Measurements from ENCODE around the gene VPS26B. TPM values are rescaled to one million over a fixed set of nuclear protein-coding genes. Genes with fewer than 3 reads are reported as not detected.

VPS26B gene
- total and polyA plus RNA-seq, 2 experiments from 2014 or later: 28.2 to 37.3 TPM

- no peak for TF ChIP-seq EZH2 (IDR thresholded peaks at IDR 0.05; ENCODE audit: borderline replicate concordance)
- TF ChIP-seq CTCF (IDR thresholded peaks at IDR 0.05; ENCODE audit: poor library complexity): no peak
- no peak for TF ChIP-seq EZH2phosphoT487 (IDR thresholded peaks at IDR 0.05; ENCODE audit: low read depth, severe bottlenecking, unreplicated experiment)
- Histone ChIP-seq H3K4me3 (no peak overlapping the region), H3K79me2 (no peaks in the 10 kb centered on the region), H3K27me3 (peaks cover 14% of the 10 kb centered on the region), H3K4me1 (ENCODE audit: insufficient read depth) (no peaks in the 10 kb centered on the region), H3K4me2 (no peak overlapping the region), H3K9me2 (replicated peaks; ENCODE audit: insufficient read depth) (no peaks in the 10 kb centered on the region), H3K27ac (no peak overlapping the region), H4K20me1 (ENCODE audit: insufficient read depth, poor library complexity, severe bottlenecking) (no peaks in the 10 kb centered on the region), H2AFZ (no peak overlapping the region), H3K36me3 (replicated peaks; ENCODE audit: insufficient read depth, low read depth) (no peaks in the 10 kb centered on the region), H3K9me3 (ENCODE audit: low read depth) (no peaks in the 10 kb centered on the region)
- DNase-seq (ENCODE audit: low spot score): no peak
- 72% methylated on average over 3 of the region's 3 CpGs for WGBS (ENCODE audit: low lambda C conversion rate, missing lambda C conversion rate)
Measured at GRCh38 chr11:134266841-134267251, 42.4 kb downstream of the VPS26B start.

- Histone ChIP-seq H3K27me3 (peaks cover 20% of the 10 kb centered on the region), H3K4me3 (no peak overlapping the region), H4K20me1 (ENCODE audit: insufficient read depth, poor library complexity, severe bottlenecking) (no peaks in the 10 kb centered on the region), H3K4me1 (ENCODE audit: insufficient read depth) (no peaks in the 10 kb centered on the region), H3K36me3 (replicated peaks; ENCODE audit: insufficient read depth, low read depth) (no peaks in the 10 kb centered on the region), H3K79me2 (no peaks in the 10 kb centered on the region), H2AFZ (no peak overlapping the region), H3K4me2 (no peak overlapping the region), H3K9me2 (replicated peaks; ENCODE audit: insufficient read depth) (no peaks in the 10 kb centered on the region), H3K9me3 (ENCODE audit: low read depth) (no peaks in the 10 kb centered on the region), H3K27ac (no peak overlapping the region)
- DNase-seq (ENCODE audit: low spot score): no peak
- TF ChIP-seq CTCF (IDR thresholded peaks at IDR 0.05; ENCODE audit: poor library complexity) (no peak), EZH2phosphoT487 (IDR thresholded peaks at IDR 0.05; ENCODE audit: low read depth, severe bottlenecking, unreplicated experiment) (no peak), EZH2 (IDR thresholded peaks at IDR 0.05; ENCODE audit: borderline replicate concordance) (no peak)
- 64% methylated on average over 5 of the region's 5 CpGs for WGBS (ENCODE audit: low lambda C conversion rate, missing lambda C conversion rate)
Measured at GRCh38 chr11:134267461-134267860, 43.0 kb downstream of the VPS26B start.

GRCh38 chr11:134267966-134268365 is 43.5 kb downstream of the VPS26B start:
- Histone ChIP-seq H3K79me2 (no peaks in the 10 kb centered on the region), H3K9me3 (ENCODE audit: low read depth) (no peaks in the 10 kb centered on the region), H3K27me3 (peaks cover 25% of the 10 kb centered on the region), H3K4me1 (ENCODE audit: insufficient read depth) (no peaks in the 10 kb centered on the region), H3K4me2 (no peak overlapping the region), H3K27ac (no peak overlapping the region), H4K20me1 (ENCODE audit: insufficient read depth, poor library complexity, severe bottlenecking) (no peaks in the 10 kb centered on the region), H2AFZ (no peak overlapping the region), H3K9me2 (replicated peaks; ENCODE audit: insufficient read depth) (no peaks in the 10 kb centered on the region), H3K36me3 (replicated peaks; ENCODE audit: insufficient read depth, low read depth) (no peaks in the 10 kb centered on the region), H3K4me3 (no peak overlapping the region)
- WGBS (ENCODE audit: low lambda C conversion rate, missing lambda C conversion rate): 90% methylated on average over 11 of the region's 11 CpGs
- TF ChIP-seq EZH2 (IDR thresholded peaks at IDR 0.05; ENCODE audit: borderline replicate concordance) (no peak), EZH2phosphoT487 (IDR thresholded peaks at IDR 0.05; ENCODE audit: low read depth, severe bottlenecking, unreplicated experiment) (no peak), CTCF (IDR thresholded peaks at IDR 0.05; ENCODE audit: poor library complexity) (no peak)
- no peak for DNase-seq (ENCODE audit: low spot score)

- Histone ChIP-seq H3K27ac (no peak overlapping the region), H3K4me3 (no peak overlapping the region), H3K79me2 (no peaks in the 10 kb centered on the region), H2AFZ (no peak overlapping the region), H3K4me1 (ENCODE audit: insufficient read depth) (no peaks in the 10 kb centered on the region), H3K4me2 (no peak overlapping the region), H4K20me1 (ENCODE audit: insufficient read depth, poor library complexity, severe bottlenecking) (no peaks in the 10 kb centered on the region), H3K9me3 (ENCODE audit: low read depth) (no peaks in the 10 kb centered on the region), H3K36me3 (replicated peaks; ENCODE audit: insufficient read depth, low read depth) (no peaks in the 10 kb centered on the region), H3K9me2 (replicated peaks; ENCODE audit: insufficient read depth) (no peaks in the 10 kb centered on the region), H3K27me3 (peaks cover 48% of the 10 kb centered on the region)
- DNase-seq (ENCODE audit: low spot score): no peak
- no peak for TF ChIP-seq EZH2phosphoT487 (IDR thresholded peaks at IDR 0.05; ENCODE audit: low read depth, severe bottlenecking, unreplicated experiment)
- no peak for TF ChIP-seq CTCF (IDR thresholded peaks at IDR 0.05; ENCODE audit: poor library complexity)
- TF ChIP-seq EZH2 (IDR thresholded peaks at IDR 0.05; ENCODE audit: borderline replicate concordance): no peak
- 42% methylated on average over 4 of the region's 5 CpGs for WGBS (ENCODE audit: low lambda C conversion rate, missing lambda C conversion rate)
Measured at GRCh38 chr11:134270250-134270714, 45.8 kb downstream of the VPS26B start.
